Measurements from ENCODE around the gene KLHL2.
A peak's percentile ranks its signal among the peaks of the same experiment; 100 is the strongest.
"Not testable (repeated sequence)": the region's sequence is repeated elsewhere in the genome, so short reads cannot be mapped to it uniquely, and the experiment has no call there.

KLHL2 gene

GRCh38 chr4:165167650-165168049 is 39.7 kb upstream of the KLHL2 start (continued):
- TF ChIP-seq ZNF707 (tag by site-specific recombination; IDR thresholded peaks at IDR 0.05) = no peak
- no peak for TF ChIP-seq ZNF529 (tag by site-specific recombination; IDR thresholded peaks at IDR 0.05; ENCODE audit: insufficient replicate concordance)
- TF ChIP-seq REPIN1 (tag by site-specific recombination; IDR thresholded peaks at IDR 0.05; ENCODE audit: low read depth) = no peak
- no peak for TF ChIP-seq ZNF16 (tag by site-specific recombination; IDR thresholded peaks at IDR 0.05; ENCODE audit: low read depth)
- no peak for TF ChIP-seq ZNF544 (tag by site-specific recombination; IDR thresholded peaks at IDR 0.05)
- TF ChIP-seq ZNF10 (tag by site-specific recombination; IDR thresholded peaks at IDR 0.05) = no peak
- no peak for TF ChIP-seq ZNF433 (tag by site-specific recombination; IDR thresholded peaks at IDR 0.05; ENCODE audit: low read depth)
- TF ChIP-seq ZNF747 (tag by site-specific recombination; IDR thresholded peaks at IDR 0.05) = no peak
- TF ChIP-seq HOXA7 (CRISPR knock-in tag; IDR thresholded peaks at IDR 0.05; ENCODE audit: borderline replicate concordance) = no peak
- TF ChIP-seq ZFP3 (tag by site-specific recombination; IDR thresholded peaks at IDR 0.05; ENCODE audit: low read depth) = no peak

- no peaks in the 10 kb centered on the region for H3K9me3 ChIP-seq (ENCODE audit: control insufficient read depth, insufficient read depth, low read depth, low read length)
- TF ChIP-seq ZNF335 (tag by site-specific recombination; conservative IDR thresholded peaks at IDR 0.05) (peak; percentile 34; the same call in 1 of the 2 replicates), ZNF776 (tag by site-specific recombination; IDR thresholded peaks at IDR 0.05; ENCODE audit: borderline replicate concordance) (no peak)
- no peaks in the 10 kb centered on the region for H3K4me1 ChIP-seq (ENCODE audit: control insufficient read depth, insufficient read depth, low read length)
- no peaks in the 10 kb centered on the region for H3K36me3 ChIP-seq (ENCODE audit: control insufficient read depth in 2 of 2, insufficient read depth in 1 of 2, low read length in 2 of 2)
- H3K27ac ChIP-seq (ENCODE audit: extremely low read depth, low read depth, low read length) = no peak overlapping the region
- CTCF ChIA-PET = interaction anchor here (1.1 kb wide), 1 partner anchor 294 kb away, joined by 3 read pairs; no protein-coding TSS in a partner anchor
- POLR2A ChIA-PET = no interaction called here
- H3K4me3 ChIP-seq (ENCODE audit: low read depth, low read length) = no peak overlapping the region
Observed at GRCh38 chr4:165170819-165171218, 36.5 kb upstream of the KLHL2 start.

GRCh38 chr4:165175470-165175869 is 31.9 kb upstream of the KLHL2 start:
- CTCF ChIA-PET; H3K9me3 ChIP-seq (ENCODE audit: control insufficient read depth, insufficient read depth, low read depth, low read length); H3K4me3 ChIP-seq (ENCODE audit: low read depth, low read length); H3K4me1 ChIP-seq (ENCODE audit: control insufficient read depth, insufficient read depth, low read length); H3K27ac ChIP-seq (ENCODE audit: extremely low read depth, low read depth, low read length); H3K36me3 ChIP-seq (ENCODE audit: control insufficient read depth in 2 of 2, insufficient read depth in 1 of 2, low read length in 2 of 2); POLR2A ChIA-PET: not testable (repeated sequence)

GRCh38 chr4:165175879-165176278 is 31.5 kb upstream of the KLHL2 start:
- CTCF ChIA-PET = no interaction called here
- no peaks in the 10 kb centered on the region for H3K9me3 ChIP-seq (ENCODE audit: control insufficient read depth, insufficient read depth, low read depth, low read length)
- no peaks in the 10 kb centered on the region for H3K36me3 ChIP-seq (ENCODE audit: control insufficient read depth in 2 of 2, insufficient read depth in 1 of 2, low read length in 2 of 2)
- POLR2A ChIA-PET = no interaction called here
- no peak overlapping the region for H3K27ac ChIP-seq (ENCODE audit: extremely low read depth, low read depth, low read length)
- TF ChIP-seq ZNF366 (tag by site-specific recombination; conservative IDR thresholded peaks at IDR 0.05) (no peak), INSM2 (tag by site-specific recombination; IDR thresholded peaks at IDR 0.05) (no peak), ZNF155 (tag by site-specific recombination; IDR thresholded peaks at IDR 0.05) (no peak), ZNF654 (tag by site-specific recombination; IDR thresholded peaks at IDR 0.05; ENCODE audit: low read depth) (no peak), ZNF280D (tag by site-specific recombination; IDR thresholded peaks at IDR 0.05) (no peak)
- no peak overlapping the region for H3K4me3 ChIP-seq (ENCODE audit: low read depth, low read length)
- no peaks in the 10 kb centered on the region for H3K4me1 ChIP-seq (ENCODE audit: control insufficient read depth, insufficient read depth, low read length)

All from HEK293 (cell line).